ENCODE results near the gene FAM107B.

The FAM107B gene

DNA sequence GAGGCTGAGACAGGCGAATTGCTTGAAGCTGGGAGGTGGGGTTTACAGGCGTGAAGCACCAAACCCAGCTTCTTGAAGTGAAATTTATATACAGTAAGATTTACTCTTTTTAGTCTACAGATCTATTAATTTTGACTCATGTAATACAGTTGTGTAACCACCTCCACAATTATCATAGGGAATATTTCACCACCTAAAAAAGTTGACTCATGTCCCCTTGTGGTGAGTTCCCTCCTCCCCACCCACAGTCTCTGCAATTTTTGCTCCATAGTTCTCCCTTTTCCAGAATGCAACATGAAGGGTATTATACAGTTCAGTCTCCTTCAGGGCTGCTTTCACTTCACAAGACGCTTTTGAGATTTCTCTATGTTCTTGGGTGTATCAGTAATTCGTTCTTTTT is 156.8 kb downstream of the FAM107B start:
- no peak for DNase-seq

DNA sequence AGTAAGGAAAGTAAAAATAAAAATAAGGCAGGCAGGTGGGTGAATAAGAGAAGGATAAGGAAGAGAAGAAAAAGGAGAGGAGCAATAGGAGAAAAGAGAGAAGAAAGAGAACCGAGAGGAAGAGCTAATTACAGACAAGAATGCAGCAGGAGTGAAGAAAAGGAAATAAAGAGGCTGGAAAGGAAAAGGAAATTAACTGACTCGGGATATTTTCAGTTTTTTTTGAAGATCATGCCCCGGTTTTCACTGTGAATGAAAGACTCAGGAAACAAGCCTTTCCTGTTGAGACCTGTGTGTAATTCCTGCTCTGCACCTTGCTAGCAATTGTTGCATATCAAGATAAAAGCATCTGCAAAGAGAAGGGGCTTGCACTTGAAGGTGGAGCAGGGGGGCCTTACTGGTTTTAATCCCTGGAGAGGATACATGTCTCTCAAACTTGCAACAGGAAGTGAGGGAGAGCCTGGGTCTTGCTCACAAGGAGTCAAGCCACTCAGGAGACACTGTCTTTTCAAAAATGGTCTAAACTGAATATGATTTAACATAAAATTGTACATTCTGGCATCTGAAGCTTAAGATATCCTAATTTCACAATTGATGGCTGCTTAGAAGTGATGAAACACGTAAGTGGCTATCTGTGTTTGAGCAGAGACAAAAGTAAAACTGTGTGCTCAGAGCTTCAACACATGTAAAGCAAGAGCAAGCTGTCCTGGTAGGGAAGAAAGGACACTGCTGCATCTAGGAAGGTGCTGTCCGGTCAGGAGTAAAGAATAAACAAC is 157.6 kb downstream of the FAM107B start:
- no peak for DNase-seq

DNA sequence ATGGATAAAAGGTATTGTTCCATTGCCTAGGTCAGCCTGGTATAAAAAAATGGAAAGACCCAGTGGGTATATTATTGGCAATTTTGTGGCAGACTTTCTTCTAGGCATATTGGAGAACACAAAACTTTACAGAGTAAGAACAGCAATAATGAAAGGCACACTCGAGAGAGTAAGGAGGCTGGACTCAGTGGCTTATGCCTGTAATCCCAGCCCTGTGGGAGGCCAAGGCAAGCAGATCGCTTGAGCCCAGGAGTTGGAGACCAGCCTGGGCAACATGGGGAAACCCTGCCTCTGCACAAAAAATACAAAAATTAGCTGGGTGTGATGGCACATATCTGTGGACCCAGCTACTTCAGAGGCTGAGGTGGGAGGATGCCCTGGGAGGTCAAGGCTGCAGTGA is 158.2 kb downstream of the FAM107B start:
- no peak for DNase-seq

DNA sequence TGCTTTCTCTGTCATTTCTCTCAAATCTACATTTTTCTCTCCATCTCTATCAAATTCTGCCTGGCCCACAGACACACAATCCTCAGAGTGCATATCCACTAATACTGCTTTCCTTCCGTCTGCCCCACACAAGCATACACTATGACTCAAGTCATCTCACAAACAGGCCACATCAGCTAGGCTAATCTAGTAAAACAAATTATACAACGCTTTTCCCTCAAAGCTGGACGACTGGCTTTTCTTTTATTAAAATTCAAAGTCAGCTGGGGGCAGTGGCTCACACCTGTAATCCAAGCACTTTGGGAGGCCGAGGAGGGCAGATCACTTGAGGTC is 161.1 kb downstream of the FAM107B start:
- no peak for DNase-seq

DNA sequence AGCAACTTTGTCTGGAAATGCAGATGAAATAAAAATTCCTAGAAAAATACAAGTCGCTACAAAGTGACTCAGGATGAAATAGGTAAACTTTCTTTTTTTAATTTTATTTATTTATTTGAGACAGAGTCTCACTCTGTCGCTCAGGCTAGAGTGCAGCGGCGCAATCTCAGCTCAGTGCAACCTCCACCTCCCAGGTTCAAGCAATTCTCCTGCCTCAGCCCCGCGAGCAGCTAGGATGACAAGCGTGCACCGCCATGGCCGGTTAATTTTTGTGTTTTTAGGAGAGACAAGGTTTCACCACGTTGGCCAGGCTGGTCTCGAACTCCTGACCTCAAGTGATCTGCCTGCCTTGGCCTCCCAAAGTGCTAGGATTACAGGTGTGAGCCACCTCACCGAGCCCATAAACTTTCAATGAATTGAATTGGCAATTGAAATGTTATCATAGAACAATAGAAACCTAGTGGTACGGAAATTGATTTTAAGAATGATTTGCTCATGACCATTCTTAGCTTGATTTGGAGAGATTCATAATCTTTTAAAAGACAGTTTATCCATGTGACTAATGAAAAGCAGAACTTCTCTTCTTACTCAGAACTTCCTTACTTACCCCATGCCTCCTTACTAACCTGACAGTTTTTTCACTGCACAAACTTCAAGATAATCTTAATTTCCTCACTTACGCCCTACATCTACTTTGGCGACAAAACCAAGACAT is 161.7 kb downstream of the FAM107B start:
- DNase-seq: no peak

DNA sequence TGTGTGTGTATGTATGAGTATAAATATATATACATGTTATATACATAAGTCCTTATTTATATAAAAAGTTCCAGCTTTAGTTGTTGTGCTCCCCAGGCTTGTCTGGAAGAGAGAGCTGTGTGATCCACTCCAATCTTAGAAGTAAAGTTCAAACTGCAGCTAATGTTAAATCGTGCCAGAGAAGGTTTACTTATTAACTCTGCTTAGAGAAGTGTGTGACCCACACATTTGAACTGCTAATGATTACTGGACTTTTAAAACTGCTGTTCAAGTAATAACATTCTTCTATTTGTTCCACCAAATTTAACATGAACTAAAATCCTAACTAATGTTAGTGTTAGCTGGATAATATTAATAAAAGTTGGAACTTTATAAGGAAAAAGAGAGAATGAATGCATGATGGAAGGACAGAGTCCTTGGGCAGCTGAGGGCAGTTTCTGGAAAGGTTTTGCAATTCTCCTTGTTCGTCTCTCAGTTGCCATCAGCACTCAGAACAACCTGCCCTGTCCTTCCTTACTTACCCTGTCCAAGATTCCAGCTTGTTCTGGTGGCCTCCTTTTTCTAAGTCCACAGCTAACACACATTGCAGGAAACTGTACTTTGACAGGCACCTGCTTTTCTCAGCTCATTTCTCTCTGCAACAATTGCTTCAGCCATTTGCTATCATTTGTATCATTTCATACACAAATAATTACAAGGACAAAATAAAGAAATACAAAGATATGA is 162.6 kb downstream of the FAM107B start:
- DNase-seq: no peak

DNA sequence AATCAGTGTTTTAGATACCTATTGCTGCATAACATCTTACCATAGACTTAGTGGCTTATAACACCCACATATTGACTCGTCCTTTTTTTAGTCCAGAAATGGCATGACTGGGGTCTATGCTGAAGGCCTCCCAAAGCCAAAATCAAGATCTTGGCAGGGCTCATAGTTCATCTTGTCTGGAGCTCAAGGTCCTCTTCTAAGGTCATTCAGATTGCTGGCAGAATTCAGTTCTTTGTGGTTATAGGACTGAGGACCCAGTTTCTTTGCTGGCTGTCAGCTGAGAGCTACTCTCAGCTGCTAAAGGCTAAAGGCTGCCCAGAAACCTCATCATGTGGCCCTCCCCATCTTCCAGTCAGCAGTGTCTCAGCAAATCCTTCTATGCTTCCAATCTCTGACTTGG is 165.5 kb downstream of the FAM107B start:
- DNase-seq: no peak

DNA sequence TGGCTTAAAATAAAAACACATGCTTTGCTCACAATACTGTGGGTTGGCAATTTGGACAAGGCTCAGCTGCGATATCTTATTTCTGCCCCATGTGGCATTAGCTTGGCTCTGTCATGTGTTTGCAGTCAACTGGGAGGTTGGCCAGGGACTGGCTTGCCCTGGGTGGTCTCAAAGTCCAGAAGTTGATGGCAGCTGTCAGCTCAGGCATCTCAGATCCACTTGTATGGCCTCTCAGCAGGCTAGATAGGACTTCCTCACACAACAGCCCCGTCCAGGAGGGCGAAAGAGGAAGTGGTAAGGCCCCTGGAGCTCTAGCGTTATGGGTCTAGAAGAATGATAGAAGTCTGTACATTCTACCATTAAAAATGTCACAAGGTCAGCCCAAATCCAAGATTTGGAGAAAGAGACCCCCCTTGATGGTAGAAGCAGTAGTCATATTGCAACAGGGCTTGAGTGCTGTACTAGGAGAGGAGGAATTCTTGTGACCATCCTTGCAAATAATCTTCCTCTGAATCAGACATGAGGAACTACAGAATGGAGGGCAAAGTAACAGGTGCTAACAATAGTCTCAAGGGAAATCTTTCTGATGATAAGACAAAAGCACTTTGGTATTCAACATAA is 166.2 kb downstream of the FAM107B start:
- DNase-seq: no peak

DNA sequence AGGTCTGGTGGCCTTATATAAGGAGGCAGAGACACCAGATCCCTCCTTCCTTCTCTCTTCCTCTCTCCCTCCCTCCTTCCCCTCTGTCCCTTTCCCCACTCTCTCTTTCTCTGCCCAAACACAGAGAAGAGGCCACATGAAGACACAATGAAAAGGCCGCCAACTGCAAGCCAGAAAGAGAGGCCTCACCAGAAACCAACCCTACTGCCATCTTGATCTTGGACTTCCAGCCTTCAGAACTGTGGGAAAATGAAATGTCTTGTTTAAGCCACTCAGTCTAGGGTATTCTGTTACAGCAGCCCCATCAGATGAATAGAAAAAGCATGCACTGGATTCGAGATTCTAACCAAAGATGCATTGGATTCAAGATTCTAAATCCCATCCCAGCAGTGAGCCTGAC is 168.1 kb downstream of the FAM107B start:
- DNase-seq: no peak

DNA sequence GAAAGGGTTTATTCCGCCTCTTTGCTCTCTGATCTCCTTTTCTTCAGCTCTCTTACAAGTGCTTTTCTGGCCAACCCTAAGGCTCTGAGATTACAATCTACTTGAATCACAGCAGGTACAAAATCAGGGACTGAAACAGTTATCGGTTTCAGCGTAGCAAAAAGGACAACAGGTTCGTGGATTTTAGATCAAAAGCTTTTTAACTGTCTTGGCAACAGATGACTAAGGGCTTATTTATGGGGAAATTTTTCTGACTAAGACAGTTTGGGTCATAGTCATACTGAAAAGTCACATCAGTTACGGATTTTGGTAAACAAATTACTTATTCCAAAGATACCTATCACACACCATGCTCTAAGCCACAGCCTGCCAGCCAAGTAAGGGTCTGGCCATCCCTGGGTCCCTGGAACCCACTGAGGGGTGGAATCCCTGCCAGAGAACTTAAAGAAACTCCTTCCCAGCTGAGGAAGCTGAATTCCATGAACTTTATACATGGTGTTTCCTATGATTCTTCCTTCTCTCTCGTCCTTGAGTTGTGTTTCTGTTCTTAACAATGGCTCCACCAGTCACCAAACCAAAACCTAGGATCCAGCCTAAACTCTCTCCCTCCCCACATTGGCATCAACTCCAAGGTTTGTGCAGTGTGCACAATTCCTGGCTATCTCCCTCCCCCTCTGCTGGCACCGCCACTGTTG is 169.3 kb downstream of the FAM107B start:
- no peak for DNase-seq

DNA sequence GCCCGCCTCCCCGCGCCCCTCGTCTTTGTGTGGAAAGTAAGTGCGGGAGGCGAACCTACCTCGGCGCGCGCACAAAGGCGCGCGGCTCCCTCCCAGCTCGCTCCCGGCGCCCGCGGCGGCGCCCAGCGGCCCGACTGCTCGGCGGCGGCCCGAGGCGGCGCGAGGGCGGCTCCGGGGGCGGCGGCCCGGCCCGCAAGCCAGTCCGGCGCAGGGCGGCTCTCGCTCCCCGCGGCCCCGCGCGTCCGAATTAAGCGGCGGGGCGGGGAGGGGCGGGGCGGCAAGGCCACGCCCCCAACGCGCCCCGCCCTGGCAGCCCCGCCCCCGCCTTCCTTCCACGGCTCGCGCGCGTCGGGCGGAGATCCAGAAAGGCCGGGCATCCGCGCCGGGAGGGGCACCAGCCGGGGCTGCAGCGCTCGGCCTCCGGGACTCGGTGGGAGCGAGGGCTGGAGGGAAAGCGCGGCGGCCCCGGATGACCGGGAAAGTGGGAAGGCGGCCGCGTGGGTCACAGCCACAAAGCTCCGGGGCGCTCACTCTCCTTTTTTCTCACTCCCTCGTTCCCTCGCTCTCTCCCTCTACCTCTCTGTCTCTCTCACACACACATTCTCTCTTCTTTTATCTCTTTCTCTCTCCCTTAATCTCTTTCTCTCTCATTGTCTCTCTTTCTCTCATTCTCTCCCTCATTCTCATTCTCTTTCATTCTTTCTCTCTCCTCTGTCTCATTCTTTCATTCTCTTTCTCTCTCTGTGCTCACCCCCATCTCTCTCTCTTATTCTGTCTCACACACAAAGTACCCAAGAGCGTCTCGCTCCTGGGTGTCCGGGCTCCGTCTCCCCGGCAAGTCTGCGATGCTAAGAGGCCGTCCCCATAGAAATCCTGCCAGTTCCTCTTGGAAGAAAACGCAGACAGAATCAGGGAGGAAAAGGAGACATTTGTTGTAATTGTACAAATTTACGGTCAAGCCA is 170.2 kb downstream of the FAM107B start:
- peak; percentile 76 for DNase-seq

DNA sequence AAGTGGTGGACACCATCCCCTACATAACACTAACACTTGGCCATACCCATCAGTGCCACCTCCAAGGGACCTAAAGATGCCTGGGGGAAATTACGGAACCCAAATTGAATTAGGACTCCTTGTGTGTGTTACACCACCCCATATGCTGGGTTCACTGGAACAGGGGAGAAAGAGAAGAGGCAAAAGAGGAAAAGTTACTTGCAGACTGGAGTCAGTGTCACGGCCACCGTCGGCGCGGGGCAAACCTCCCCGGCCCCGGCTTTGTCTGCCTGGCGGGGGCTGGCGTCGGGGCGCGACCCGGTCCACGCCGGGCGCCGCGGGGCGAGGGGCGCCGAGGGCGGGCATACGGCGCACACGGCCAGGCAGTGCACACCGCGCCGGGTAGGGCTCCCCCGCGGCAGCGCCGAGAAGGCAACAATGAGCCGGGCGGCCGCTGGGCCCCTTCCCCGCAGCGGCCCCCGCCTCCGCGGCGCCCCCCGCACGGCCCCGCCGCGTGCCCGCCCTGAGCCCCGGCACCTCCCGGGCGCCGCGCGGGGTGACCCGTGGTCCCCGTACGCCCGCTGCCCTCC is 171.1 kb downstream of the FAM107B start:
- no peak for DNase-seq

DNA sequence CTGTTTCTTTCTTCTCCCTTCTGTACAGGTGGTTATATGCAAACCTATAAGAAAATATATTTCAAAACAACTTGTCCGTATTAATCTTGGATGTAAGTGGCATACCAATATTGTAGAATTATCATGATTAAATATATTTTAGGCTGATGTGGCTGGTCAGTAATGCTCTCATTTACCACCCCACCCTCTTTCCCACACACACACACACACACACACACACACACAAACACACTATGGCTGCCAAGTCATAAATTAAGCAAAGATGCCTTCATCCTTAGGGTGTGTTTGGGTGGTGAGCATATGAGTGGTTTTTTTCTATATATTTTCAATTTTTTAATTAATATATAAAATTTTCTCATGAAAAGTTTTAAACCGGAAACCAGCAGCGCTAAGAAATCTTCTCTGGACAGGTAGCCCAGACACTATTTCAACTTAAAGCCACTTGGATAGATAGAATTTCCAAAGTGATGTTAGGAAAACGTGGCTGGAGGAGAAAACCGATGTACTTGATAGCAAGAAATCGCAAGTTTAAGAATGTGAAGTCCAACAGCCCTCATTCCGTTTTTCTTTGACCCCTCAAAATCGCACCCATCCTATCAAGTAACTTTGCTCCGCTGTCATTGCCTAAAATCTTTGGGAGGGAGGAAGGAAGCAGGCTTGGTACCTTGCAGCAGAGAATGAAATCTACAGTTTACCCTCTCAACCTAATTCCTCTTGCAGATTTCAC is 171.7 kb downstream of the FAM107B start:
- DNase-seq: no peak

DNA sequence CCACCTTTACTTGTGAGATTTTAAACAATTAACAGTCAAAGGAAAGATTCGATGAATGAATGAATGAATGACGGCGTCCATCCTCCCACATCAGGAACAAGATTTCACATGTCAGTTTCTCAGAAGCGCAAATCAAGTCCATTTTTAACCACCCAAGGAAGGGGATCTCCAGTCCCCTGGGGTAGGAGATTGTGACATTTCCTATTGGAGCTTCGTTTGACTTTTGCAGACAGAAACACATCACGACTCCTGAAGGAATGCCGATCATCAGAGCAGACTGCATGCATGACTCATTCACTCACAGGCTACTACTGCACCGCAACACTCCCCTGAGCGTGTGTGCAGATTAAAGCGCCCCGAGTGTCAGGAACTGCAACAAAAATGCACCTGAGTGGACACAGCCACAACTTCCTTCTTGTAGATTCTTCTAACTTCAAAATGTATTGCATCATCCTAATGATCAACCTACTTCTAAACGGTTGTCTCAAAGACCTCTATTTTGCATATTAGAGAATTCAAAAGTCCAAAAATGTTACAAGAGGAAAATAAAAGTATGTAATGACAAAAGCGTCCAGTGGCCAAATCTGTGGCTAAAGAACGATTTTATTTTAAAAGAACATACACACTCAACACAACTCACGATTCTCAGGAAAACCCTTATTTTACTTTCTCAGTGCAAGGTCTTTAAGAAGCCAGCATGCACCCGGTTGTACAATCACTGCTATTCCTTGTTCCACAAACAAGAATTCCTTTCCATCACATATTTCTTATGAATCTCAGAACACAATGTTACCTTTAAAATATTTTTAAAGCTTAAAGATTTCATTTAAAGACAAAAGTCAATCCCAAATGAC is 172.6 kb downstream of the FAM107B start:
- DNase-seq: no peak

DNA sequence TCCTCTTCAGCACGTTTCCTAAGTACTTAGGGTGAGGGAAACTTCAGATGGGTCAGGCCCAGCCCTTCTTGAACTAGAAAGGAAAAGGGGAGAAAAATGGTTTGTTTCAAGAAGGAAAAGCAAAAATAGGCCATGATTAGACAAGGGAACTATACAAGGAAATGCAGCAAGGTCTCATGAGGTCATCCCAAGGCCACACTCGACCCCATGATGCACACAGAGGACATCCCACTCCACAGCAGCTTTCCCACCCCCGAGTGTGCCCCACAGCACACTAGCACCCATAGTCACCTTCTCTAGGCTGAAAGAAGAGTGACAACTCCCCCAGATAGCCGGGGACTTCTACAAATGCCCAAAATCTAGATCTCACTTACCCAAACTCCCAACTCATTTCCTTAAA is 173.4 kb downstream of the FAM107B start:
- DNase-seq: no peak

DNA sequence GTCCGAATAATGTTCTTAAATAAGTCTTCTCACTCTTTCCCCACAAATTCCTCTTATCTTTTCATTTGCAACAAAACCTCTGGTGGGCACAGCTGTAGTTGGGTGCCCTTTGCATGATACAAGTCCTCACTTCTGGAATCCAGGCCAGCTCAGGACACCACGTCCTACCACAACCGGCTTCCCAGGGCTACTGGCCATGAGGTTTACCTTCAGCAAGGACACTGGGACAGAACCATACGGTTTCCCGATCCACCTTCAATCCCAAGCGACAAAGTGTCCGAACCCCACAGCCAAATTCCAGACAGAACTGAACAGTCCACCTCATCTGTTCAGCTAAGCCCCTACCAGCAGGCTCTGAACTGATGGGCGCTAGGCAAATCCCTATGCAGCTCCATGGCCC is 174.6 kb downstream of the FAM107B start:
- no peak for DNase-seq

DNA sequence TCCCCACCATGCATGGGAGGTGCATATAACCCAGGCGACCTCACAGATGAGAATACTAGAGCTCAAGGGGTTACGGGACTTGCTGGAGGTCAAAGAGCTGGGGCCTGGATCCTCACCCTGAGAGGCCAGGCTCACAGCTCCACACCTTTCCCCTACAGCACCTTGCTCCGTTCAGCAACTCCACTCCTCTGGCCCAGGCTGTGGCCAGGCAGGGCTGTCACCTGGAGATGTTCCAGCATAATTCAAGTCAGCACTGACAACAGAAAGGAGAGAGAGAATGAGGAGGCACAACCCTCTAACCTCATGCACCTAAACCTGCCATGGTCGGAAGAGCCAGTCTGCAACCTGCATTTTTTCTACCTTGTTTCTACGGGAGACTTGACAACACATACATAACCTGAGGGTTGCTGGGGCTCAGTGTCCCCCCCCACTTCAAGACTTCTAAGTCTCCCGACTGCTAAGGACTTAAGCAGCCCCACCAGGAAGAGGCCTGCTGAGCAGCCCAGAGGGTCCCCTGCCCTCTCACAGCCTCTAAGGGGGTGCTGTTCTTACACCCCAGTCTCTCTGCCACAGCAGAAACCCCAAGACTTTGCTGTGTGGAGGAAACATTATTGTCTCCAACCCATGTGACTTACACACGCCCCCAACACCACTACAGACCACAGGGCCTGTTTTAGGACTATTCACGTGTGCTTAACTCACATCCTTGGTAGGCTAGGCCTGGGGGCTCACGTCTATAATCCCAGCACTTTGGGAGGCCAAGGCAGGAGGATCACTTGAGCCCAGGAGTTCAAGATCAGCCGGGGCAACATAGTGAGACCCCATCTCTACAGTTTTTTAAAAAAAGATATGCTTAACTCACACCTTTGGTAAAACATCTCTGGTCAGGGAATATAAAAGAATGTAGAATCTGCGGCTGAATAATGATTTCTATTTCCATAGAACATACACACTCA is 175.6 kb downstream of the FAM107B start:
- DNase-seq: no peak

DNA sequence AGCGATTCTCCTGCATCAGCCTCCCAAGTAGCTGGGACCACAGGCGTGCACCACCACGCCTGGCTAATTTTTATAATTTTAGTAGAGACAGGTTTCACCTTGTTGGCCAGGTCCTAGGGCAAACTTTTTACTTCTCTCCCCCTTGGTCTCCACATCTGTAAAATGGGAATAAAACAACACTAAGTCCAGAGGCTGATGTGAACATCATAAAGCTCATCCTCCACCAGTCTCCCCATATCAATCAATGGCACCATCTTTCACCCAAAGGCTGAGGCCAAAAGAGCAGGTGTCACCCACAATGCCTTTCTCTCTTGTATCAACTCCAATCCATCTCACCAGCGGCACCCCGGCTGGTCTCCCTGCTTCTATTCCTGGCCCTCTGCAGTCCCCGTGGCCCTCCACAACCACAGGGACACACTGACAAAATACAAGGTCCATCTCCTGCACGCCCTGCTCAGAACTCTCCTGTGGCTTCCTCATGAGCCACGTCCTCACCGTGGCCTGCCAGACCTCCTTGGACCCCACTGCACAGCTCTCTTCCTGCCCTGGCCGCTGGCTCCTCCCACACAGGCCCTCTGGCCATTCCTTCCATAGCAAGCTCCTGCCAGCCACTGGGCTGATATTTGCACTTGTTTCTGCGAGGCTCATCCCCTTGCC is 179.0 kb downstream of the FAM107B start:
- no peak for DNase-seq
